Measurements from ENCODE around the gene BPIFA1. TPM values are rescaled to one million over a fixed set of nuclear protein-coding genes. Genes with fewer than 3 reads are reported as not detected.

BPIFA1 gene
- total and polyA plus RNA-seq, 2 of the 8 experiments (the other 6 are each of a cell fraction or from before 2014, with no cell fraction given) = not detected

GRCh38 chr20:33217052-33217451, 18.7 kb upstream of the BPIFA1 start, which contains the start of gene BPIFA3:
Gene BPIFA3, plus strand, starts transcription at chr20:33217352. Its CDS starts 185 bp downstream, at chr20:33217537.
- no peak for DNase-seq (ENCODE audit: low read depth in 1 of 2, low spot score in 2 of 2)
- Histone ChIP-seq H3K4me1 (replicated peaks in 1 of 4; ENCODE audit: control insufficient read depth in 3 of 4, insufficient read depth in 4 of 4, low read length in 3 of 4) (no peaks in the 10 kb centered on the region), H2AFZ (ENCODE audit: low read length) (no peak within 1 kb of the TSS), H3K79me1 (ENCODE audit: low read depth, low read length) (no peaks in the 10 kb centered on the region), H2BK5ac (ENCODE audit: low read depth, low read length) (no peak within 1 kb of the TSS), H3K14ac (ENCODE audit: insufficient read length) (no peak within 1 kb of the TSS), H2BK20ac (ENCODE audit: low read length) (no peak within 1 kb of the TSS), H3K9ac (replicated peaks in 1 of 4; ENCODE audit: extremely low read depth in 1 of 4, low read depth in 3 of 4, low read length in 3 of 4) (no peak within 1 kb of the TSS), H2BK120ac (replicated peaks; ENCODE audit: low read depth, low read length) (no peak within 1 kb of the TSS), H3K79me2 (ENCODE audit: control insufficient read depth in 1 of 2, insufficient read depth in 2 of 2, low read length in 2 of 2) (no peaks in the 10 kb centered on the region), H4K20me1 (replicated peaks in 1 of 2; ENCODE audit: control insufficient read depth in 1 of 2, insufficient read depth in 2 of 2, low read length in 2 of 2) (peaks cover 0 to 2% of the 10 kb centered on the region in 2 experiments), H3K18ac (ENCODE audit: extremely low read depth, low read length) (no peak within 1 kb of the TSS), H2AK5ac (ENCODE audit: low read depth, low read length) (no peak within 1 kb of the TSS), H3K9me3 (ENCODE audit: insufficient read depth in 2 of 2, low read depth in 1 of 2, low read length in 1 of 2) (no peaks in the 10 kb centered on the region), H2BK12ac (ENCODE audit: low read depth, low read length) (no peak within 1 kb of the TSS), H3K23me2 (ENCODE audit: low read depth, low read length) (no peaks in the 10 kb centered on the region), H3K4me2 (ENCODE audit: insufficient read depth in 1 of 2, low read depth in 2 of 2, low read length in 2 of 2) (no peak within 1 kb of the TSS), H3K27me3 (replicated peaks in 1 of 4; ENCODE audit: control insufficient read depth in 3 of 4, extremely low read depth in 1 of 4, insufficient read depth in 3 of 4, low read length in 3 of 4) (no peaks in the 10 kb centered on the region), H3K56ac (replicated peaks; ENCODE audit: insufficient read length, low read depth, low read length) (no peak within 1 kb of the TSS), H4K8ac (ENCODE audit: extremely low read depth, insufficient read depth, low read length) (peak within 1 kb of the TSS; percentile 16; the same call in 1 of the 2 replicates), H3K27ac (ENCODE audit: low read depth, low read length) (no peak within 1 kb of the TSS), H4K5ac (ENCODE audit: insufficient read length, low read depth, low read length) (no peak within 1 kb of the TSS), H3K23ac (ENCODE audit: insufficient read length) (no peak within 1 kb of the TSS), H4K91ac (replicated peaks; ENCODE audit: insufficient read length, low read length) (no peak within 1 kb of the TSS), H2BK15ac (ENCODE audit: low read length) (no peak within 1 kb of the TSS), H3K36me3 (ENCODE audit: control insufficient read depth in 2 of 4, insufficient read depth in 4 of 4, low read length in 3 of 4) (no peaks in the 10 kb centered on the region), H3K4me3 (ENCODE audit: extremely low read depth in 1 of 4, insufficient read depth in 2 of 4, low read depth in 3 of 4, low read length in 4 of 4) (no peak within 1 kb of the TSS), H3K4ac (replicated peaks; ENCODE audit: insufficient read length, low read depth, low read length) (no peak within 1 kb of the TSS)
- WGBS, 2 experiments (ENCODE audit: extremely low coverage in 1 of 2, insufficient coverage in 1 of 2, insufficient read length in 1 of 2, insufficient replicate concordance in 2 of 2, low coverage in 1 of 2, low lambda C conversion rate in 2 of 2, missing lambda C conversion rate in 1 of 2) = 79% methylated on average over 2 of the region's 2 CpGs; no CpG with 5 or more reads in 1 of the 2 experiments
- no peak for FAIRE-seq
- ChIA-PET POLR2A (ENCODE audit: partially characterized antibody) (no interaction called here), CTCF (ENCODE audit: partially characterized antibody) (no interaction called here)
- no peak for TF ChIP-seq RAD21 (IDR thresholded peaks at IDR 0.05 in 1 of 2, conservative IDR thresholded peaks at IDR 0.05 in 1 of 2; ENCODE audit: low read depth in 2 of 2, low read length in 2 of 2)
- no peak for TF ChIP-seq TCF12 (IDR thresholded peaks at IDR 0.05; ENCODE audit: low read depth, low read length)
- no peak for TF ChIP-seq ASH2L (IDR thresholded peaks at IDR 0.05; ENCODE audit: low read length)
- no peak for TF ChIP-seq JUND (IDR thresholded peaks at IDR 0.05; ENCODE audit: low read length)
- no peak for TF ChIP-seq CHD1 (IDR thresholded peaks at IDR 0.05; ENCODE audit: low read depth, low read length)
- no peak for TF ChIP-seq RXRA (IDR thresholded peaks at IDR 0.05; ENCODE audit: insufficient read depth, low read depth, low read length)
- TF ChIP-seq RBBP5 (IDR thresholded peaks at IDR 0.05; ENCODE audit: borderline replicate concordance, low read depth, low read length) = no peak
- TF ChIP-seq CREB1 (IDR thresholded peaks at IDR 0.05) = no peak
- TF ChIP-seq KDM5A (IDR thresholded peaks at IDR 0.05; ENCODE audit: low read length) = no peak
- no peak for TF ChIP-seq CTCF (IDR thresholded peaks at IDR 0.05; ENCODE audit: control extremely low read depth in 1 of 3, insufficient read depth in 1 of 3, low read depth in 1 of 3, low read length in 3 of 3)
- TF ChIP-seq HDAC2 (IDR thresholded peaks at IDR 0.05; ENCODE audit: borderline replicate concordance in 1 of 2, low read depth in 2 of 2, low read length in 2 of 2) = no peak
- TF ChIP-seq POU5F1 (IDR thresholded peaks at IDR 0.05; ENCODE audit: low read depth, low read length) = no peak
